ENCODE data around the gene HTRA3.
"Not testable (repeated sequence)": the region's sequence is repeated elsewhere in the genome, so short reads cannot be mapped to it uniquely, and the experiment has no call there.

DNA sequence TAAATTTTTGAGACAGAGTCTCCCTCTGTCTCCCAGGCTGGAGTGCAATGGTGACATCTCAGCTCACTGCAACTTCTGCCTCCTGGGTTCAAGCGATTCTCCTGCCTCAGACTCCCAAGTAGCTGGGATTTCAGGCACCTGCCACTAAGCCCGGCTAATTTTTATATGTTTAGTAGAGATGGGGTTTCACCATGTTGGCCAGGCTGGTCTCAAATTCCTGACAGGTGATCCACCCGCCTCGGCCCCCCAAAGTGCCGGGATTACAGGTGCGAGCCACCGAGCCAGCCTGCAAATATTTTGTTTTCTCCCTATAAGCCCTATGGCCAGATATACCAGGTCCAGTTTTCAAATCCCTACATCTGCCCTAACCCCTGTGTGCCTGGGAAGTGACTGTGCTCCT is 71.7 kb downstream of the HTRA3 start:
- TF ChIP-seq, protein P1, sequence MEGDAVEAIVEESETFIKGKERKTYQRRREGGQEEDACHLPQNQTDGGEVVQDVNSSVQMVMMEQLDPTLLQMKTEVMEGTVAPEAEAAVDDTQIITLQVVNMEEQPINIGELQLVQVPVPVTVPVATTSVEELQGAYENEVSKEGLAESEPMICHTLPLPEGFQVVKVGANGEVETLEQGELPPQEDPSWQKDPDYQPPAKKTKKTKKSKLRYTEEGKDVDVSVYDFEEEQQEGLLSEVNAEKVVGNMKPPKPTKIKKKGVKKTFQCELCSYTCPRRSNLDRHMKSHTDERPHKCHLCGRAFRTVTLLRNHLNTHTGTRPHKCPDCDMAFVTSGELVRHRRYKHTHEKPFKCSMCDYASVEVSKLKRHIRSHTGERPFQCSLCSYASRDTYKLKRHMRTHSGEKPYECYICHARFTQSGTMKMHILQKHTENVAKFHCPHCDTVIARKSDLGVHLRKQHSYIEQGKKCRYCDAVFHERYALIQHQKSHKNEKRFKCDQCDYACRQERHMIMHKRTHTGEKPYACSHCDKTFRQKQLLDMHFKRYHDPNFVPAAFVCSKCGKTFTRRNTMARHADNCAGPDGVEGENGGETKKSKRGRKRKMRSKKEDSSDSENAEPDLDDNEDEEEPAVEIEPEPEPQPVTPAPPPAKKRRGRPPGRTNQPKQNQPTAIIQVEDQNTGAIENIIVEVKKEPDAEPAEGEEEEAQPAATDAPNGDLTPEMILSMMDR (IDR thresholded peaks at IDR 0.05; ENCODE audit: low read depth, low read length, missing input control), result not testable (repeated sequence)
- TF ChIP-seq, protein P2, sequence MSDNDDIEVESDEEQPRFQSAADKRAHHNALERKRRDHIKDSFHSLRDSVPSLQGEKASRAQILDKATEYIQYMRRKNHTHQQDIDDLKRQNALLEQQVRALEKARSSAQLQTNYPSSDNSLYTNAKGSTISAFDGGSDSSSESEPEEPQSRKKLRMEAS (IDR thresholded peaks at IDR 0.05), result not testable (repeated sequence)
- not testable (repeated sequence) for TF ChIP-seq EGR1 (IDR thresholded peaks at IDR 0.05; ENCODE audit: low read depth in 2 of 2)
- TF ChIP-seq, protein P3, sequence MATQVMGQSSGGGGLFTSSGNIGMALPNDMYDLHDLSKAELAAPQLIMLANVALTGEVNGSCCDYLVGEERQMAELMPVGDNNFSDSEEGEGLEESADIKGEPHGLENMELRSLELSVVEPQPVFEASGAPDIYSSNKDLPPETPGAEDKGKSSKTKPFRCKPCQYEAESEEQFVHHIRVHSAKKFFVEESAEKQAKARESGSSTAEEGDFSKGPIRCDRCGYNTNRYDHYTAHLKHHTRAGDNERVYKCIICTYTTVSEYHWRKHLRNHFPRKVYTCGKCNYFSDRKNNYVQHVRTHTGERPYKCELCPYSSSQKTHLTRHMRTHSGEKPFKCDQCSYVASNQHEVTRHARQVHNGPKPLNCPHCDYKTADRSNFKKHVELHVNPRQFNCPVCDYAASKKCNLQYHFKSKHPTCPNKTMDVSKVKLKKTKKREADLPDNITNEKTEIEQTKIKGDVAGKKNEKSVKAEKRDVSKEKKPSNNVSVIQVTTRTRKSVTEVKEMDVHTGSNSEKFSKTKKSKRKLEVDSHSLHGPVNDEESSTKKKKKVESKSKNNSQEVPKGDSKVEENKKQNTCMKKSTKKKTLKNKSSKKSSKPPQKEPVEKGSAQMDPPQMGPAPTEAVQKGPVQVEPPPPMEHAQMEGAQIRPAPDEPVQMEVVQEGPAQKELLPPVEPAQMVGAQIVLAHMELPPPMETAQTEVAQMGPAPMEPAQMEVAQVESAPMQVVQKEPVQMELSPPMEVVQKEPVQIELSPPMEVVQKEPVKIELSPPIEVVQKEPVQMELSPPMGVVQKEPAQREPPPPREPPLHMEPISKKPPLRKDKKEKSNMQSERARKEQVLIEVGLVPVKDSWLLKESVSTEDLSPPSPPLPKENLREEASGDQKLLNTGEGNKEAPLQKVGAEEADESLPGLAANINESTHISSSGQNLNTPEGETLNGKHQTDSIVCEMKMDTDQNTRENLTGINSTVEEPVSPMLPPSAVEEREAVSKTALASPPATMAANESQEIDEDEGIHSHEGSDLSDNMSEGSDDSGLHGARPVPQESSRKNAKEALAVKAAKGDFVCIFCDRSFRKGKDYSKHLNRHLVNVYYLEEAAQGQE (IDR thresholded peaks at IDR 0.05), result not testable (repeated sequence)

Measured in liver (tissue), 3 donors.